ENCODE measurements around the gene FRMD4B.

FRMD4B gene

DNA sequence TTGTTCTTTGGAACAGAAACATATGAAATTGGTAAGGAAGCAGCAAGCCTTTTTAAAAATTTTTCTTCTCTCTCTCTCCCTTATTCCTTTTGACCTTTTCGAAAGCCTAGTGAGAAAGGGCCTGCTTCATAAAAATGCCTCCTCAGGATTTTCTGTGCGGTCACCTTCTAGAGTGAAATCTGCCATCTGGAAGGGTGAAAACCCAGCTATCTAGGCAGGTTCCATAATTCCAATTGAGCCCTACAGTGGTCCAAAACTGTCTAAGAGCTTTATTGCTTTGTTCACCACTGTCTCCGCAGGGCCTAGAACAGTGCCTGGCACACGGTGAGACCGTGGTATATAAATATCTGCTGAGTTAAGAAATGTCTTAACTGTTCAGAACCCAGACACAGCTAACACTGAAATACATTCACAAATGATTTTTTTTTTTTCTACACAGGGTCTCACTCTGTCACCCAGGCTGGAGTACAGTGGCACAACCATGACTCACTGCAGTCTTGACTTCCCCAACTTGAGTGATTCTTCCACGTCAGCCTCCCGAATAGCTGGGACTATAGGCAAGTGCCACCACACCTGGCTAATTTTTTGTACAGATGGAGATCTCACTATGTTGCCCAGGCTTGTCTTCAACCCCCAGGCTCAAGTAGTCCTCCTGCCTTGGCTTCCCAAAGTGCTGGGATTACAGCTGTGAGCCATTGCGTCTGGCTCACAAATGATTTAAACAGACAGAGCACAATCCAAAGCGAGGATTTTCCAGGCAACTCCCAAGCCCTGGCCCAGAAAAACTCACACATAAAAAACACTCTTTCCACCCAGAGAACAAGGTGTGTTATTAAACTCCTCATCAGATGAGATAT is 64.4 kb downstream of the FRMD4B start:
- DNase-seq = no peak

DNA sequence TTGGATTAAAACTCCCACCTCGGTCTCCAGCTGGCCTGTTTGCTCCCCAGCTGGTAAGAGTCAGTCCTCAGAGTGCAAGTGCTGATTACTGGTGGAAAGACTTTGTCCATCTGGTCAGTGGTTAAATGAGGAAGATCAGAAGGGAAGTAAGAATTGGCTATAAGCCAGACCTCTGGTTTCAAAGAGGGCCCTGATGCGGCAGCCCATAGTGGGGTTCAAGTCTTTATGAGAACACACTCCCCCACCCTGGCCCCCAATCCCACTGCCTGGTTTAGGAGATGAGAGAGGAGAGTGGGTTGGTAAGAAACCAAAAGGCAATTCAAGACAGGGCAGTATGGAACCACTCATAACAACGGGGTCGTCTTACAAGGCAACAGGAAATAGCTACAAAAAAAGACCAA is 65.0 kb downstream of the FRMD4B start:
- no peak for DNase-seq

DNA sequence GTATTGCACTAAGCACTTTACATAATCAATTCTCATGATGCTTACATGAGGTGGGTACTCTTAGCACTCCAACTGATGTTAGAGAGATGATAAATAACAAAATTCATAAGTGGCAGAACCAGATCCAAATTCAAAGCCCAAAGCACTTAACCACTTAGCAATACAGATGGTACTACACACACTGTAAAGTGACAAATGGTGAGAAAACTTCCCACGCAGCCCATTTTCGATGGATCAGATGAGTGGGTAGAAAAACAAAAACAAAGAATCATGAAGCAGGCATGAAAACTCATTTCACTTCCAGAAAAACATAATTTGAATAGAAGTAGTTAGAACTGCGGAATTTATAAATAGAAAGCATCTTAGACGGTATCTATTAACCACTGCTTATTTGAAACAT is 66.2 kb downstream of the FRMD4B start:
- no peak for DNase-seq

DNA sequence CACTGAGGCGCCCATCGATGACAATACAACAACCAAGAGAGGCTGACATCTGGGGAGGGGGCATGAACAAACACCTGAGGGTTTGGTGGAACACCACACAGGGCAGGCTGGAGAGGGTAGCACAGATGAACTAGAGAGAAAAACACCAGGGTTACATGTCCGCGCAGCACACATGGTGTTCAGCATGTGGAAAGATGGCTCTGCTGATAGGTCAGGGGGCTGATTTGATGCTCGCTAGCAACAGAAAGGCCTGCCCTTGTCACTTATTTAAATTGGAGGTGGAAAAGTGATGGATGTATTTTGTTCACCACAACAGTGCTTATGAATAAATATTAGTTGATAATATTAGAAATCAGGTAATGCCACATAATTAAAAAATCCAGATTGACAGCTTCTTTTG is 67.5 kb downstream of the FRMD4B start:
- no peak for DNase-seq

DNA sequence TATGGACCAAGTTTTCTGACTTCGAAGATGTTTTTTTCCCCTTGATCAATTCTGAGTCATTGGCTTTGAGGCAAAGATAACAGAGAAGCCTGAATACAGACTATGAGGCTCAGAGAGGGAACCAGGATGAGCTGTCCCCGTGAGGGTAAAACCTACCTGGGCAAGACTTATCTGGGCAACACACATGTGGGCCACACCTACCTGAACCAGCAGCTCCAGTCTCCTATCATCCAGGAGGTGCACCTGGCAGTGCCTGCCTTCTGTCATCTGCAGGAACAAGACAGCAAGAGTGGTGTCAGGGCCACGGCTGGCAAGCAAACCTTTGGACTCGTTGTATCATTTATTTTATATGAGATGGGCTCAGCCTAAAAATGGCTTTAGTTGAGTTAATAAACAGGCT is 72.6 kb downstream of the FRMD4B start:
- DNase-seq = no peak

DNA sequence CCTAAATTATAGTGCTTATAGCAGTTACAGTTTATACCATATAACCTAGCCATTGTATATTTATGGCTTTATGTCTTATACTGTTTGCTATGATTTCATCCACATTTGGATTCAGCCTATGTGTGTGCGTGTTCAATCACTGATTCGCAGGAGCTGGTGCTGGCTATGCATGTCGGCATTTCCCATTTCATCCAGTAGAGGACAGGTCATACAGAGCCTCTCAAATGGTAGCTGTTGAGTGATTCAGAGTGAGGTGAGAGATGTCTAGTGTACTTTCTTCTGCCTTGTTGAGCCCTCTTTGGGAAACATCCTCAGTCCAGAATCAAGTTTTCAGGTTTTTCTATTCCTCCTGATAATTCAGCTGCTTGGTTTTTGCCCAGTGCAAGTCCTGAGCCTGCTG is 76.1 kb downstream of the FRMD4B start:
- DNase-seq = no peak

DNA sequence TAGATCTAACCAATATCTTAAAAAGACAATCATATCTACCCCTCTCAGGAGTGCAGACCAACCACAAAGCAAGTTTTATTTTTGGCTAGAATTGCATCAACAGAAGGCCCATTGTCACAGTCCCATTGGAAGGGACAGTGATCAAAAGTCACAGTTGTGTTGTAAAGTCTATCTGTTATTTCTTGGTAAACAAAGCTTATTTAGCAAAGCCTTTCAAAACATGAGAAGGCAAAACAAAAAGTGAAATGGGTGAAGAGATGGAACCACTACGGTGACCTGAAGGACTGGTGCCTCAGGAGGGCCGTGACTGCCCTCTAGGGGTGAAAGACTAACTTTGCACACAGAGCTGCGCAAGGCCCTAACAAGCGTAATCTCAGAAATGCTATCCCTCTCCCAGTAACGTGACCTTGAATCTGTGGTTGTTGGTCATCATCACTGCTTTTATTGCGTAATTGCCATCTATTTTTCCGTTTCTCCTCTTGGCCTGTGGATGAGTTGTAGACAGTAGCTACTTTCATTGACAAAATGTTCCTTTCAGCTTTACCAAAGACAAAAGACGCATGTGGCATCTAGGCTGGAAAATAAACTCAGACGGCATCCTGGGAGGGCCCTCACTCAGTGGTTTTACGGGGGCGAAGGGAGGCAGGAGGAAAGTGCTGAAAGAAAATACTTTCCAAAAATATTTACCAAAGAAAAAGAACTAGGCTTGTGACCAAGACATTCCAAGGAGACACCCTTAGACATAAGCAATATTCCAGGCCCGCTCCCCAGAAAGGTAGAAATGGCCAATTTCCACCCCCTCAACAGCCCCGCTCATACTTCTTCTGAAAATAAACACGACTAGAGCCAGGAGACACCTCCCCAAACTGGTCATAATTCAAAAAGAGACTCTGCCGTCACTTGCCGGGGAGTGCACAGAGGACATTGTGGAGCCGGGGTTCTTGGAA is 79.4 kb downstream of the FRMD4B start:
- peak; percentile 78 for DNase-seq

DNA sequence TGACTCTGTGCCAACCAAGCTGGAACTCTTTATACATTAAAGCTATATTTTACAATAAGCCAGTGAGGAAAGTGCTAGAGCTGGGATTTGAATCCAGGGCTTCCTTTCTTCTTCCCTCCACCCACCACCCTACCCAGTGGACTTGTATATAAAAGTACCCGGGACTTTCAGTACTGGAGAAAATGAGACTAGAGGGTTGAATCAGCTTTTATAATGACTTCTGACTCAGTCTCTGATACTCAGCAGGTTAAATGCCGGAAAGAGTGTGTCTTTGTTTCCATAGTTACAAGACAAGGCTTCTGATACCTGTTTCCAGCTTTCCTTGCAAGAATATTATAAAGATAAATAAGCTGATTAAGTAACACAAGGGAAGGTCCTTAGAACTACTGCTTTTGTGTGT is 80.9 kb downstream of the FRMD4B start:
- DNase-seq = no peak

DNA sequence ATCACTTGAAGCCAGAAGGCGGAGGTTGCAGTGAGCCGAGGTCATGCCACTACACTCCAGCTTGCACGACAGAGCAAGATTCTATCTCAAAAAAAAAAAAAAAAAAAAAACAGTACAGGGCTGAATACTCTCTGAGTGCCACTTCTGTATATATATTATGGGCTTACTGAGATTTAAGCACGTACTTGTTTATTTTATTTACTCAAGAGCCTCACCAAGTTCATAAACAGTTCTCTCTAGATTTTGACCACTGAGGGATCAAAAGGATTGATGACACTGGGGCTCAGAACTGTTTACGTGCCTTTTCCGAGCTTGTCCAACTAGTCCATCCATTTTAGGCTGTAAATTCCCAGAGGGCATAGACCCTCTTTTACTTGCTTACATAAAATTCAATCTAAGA is 81.5 kb downstream of the FRMD4B start:
- peak; percentile 19 for DNase-seq

DNA sequence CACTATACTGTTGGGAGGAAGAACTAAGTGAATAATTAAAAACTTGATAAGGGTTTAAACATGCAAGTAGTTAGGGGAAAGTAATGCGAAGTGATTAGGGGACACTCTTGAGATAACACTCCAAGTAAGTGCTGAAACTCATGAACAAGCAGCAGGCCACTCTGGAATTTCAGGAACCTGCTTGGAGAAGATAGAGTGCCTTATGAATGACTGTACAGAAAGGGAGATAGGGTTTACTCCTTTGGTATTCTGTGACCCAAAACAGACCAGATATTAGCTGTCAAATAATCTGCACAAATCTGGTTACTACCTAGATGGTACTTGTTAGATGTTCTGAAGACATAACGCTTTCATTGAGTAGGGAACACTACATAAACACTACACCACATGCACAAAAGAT is 85.6 kb downstream of the FRMD4B start:
- DNase-seq = no peak

DNA sequence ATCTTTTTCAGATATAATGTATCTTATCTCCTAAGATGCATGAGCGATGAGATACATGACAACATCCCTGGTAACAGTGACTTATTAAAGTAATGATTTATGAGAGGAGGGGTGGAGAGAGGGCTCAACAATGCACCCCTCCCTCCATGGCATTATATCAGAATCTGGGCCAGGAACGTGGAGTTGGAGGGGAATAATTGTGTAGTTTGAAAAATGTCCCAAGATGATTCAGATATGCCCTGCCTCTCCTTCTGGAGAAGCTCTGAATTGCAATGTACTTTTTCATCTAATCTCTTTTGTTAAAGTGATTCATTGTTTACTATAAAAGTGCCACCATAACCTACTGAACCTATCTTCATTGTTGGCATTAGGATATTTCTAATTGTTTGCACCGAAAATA is 86.5 kb downstream of the FRMD4B start:
- no peak for DNase-seq

DNA sequence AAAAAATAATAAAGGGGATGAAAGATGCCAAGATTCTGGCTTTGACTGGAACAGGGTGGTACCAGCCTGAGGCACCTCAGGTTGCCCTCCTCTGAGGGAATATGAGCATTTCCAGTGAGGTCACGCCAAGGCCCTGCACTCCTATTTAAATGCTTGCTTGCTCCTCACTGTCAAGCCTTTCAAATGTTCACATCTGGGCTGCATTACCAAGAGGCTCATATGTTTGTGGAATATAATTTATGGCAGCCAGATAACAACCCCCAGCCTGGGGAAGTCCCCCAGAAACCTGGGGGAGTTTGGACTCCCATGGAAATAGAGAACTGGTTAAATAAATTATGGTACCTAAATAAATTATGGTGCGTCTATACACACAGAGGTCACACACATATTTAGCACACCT is 88.4 kb downstream of the FRMD4B start:
- no peak for DNase-seq

DNA sequence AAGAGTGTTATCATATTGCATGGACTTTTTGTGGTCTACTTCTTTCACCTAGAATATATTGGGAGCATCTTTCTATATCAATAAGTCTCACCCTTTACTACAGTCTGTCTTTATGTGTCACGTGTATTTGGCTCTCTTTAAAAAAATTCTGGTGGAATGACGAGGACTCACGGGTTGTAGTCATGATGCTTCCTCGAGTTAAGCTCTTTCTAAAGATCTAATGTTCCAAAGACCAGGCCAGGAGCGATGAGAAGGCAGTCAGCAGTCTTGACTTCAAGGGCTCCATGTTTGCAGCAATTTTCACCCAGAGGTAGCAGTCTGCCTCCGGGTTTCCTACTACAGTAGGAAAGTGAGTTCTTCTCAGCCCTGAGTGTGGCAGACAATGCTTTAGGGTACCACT is 88.9 kb downstream of the FRMD4B start:
- DNase-seq = no peak

DNA sequence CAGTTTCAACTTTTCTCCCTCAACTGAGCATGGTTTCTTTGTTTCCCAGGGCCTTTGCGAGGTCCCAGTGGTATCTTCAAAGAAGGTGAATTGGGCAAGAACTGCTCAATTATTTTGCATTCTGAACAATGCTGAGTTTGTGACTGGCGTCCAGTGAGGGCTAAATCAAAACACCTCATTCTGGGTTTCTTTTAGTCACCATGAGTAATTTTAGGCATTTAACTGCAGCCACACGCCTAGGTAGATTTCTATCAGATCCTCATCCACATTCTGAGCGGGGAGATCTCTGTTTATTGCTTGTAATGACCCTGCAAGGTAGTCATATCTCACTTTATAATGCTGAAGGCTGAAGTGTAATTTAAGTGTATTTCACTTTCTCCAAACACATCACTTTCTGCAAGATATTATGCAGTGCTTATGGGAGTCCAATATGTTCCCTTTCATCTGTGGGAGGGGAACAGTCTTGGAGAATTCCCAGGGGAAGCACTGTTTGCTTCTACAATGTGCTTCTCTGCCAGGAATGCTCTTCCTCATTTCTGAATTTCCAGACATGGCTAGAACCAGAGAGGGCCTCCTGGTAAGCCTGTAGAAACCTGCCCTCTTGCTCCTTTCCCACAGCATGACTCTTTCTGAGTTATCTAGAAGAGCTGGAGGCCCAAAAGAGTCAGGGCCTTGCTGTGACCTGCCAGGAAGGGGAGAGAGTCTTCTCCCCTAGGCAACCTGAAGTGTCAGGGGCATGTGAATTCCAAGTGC is 91.7 kb downstream of the FRMD4B start:
- no peak for DNase-seq

DNA sequence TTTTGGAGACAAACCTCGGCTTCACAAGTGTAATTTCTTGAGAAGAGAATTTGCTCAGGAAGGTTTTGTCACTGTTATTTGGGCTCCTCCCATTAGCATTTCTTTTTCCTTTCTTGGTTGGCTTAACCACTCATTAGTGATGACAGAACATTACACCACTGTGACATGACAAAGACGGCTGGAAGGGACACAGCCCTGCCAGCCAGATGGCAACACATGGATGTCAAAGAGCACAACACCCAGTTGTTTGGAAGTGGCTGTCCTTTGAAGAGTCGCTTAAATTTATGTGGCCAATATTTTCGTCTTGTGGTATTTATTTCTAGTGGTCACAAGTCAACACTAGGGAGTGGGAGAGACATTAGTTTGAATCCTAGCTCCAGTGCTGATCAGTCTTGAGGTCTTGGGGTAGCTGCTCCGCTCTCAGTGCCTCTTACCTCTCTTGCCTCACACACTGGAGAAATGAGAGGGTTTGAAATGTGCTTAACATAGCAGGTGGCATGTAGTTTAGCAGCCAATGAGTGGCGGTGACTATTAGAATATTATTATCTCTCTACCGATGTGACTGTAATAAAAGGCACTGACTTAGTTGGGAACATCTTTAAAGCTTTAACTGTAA is 92.8 kb downstream of the FRMD4B start:
- DNase-seq = no peak

DNA sequence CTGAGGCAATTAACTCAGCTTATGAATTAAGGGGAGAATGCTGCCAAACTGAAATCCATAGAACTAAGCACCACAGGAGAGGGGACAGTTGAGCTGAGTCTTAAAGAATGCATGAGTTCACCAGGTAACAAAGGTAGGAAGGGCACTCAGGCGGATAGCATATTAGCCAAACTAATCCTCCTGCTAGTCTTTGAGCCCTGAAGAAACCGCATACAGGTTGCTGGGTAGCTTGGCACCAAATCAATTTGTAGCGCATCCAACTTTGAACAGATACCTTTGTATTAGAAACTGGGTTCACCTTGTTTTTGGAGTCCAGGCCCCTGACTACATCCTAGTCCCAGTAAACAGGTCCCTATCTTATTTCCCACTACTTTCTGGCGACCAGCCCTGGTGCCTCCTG is 93.7 kb downstream of the FRMD4B start:
- no peak for DNase-seq

DNA sequence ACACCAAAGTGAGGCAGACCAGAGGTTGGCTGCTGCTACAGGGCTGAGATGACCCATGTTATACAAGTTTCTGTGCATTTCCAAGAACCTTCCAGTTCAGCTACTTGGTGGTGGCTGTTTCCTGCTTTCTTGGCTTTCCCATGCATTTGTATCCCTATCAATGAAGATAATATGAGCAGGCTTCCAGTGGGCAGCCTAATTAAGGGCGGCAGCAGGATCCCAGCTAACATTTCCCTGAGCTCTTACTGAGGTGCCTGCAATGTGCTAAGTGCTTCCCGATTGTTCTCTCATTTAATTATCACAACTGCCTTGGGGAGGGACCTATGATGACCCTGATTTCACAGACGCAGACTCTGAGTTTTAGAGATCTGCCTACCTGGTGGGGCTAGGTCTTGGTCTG is 95.5 kb downstream of the FRMD4B start:
- DNase-seq = no peak

DNA sequence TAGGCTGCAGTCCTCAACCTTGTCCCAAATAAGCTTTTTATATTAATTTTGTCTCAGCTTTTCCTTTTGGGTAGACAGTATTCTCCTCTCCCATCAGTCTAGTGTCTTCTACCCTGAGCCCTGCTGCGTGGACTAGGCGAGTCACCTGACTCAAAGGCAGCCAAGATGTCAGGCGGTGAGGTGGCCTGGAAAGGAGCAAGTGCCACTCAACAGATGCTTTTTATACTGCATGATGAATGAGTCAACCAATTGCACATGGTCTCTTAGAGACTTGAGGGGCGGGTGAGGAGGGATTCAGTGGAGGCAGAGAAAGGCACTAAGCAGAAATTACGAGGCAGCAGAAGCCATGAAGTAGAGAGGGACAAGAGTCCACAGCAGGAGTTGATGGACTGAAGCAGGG is 95.9 kb downstream of the FRMD4B start:
- DNase-seq = no peak

DNA sequence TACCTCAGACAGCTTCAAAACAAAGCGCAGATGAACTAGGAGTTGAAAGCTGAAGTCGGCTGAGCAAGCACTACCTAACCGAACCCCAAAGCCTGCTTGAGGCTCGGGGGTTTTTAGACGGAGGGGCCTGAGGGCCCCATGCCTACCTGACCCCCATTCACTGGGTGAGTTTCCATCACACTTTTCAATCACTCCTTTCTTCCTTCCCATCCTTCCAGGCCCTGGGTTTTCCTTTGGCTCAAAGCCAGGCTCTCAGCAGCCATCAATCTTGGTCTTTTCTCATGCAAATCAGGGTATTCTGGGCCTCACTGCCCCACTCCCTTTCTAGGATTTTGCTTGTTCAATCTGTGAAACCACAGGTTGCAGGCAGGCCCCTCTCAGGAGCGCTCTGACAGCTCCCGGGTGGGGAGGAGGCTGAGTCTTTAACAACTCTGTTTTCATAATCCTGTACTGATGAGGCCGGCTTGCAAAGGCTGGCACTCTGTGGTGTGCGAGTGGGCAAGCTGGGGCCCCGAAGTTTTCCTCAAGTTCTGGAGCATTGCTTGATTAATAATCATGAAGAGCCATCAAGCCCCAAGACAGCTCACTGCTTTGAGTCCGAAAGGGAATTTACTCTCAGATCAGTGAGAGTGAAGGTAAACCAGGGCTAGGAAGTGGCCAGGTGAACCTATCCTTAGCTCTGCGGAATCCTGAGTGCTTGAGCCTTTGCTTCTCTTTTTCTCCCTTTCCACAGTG is 97.6 kb downstream of the FRMD4B start:
- peak; percentile 66 for DNase-seq

DNA sequence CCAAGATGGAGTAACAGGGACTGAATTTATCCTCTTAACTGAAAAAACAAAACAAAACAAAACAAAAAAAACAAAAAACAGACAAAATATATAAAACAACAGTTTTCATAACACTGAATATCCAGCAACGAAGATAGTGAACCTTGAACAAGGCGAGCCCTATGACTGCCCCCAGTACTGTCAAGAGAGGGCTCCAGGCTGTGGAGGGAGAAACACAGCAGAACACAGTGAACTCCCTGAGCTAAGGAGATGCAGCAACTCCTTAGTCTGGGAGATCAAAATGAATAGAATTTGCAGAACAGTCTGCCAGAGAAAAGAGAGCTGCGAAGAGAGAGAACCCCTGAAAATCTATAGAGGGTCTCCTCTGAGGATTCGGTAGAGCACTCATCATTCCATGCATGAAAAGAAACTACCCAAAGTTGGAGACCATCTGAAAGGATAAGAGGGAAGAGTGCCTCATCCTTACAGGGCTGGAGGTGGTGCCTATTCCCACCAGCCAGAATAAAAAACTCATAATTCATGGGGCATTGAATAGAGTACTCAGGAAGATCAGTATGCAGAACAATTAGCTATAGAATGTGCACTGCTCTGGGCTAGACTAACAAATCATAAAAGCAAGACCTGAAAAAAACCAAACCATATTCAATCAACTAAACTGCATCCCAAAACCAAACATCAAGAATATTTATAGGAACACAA is 101.8 kb downstream of the FRMD4B start:
- no peak for DNase-seq

DNA sequence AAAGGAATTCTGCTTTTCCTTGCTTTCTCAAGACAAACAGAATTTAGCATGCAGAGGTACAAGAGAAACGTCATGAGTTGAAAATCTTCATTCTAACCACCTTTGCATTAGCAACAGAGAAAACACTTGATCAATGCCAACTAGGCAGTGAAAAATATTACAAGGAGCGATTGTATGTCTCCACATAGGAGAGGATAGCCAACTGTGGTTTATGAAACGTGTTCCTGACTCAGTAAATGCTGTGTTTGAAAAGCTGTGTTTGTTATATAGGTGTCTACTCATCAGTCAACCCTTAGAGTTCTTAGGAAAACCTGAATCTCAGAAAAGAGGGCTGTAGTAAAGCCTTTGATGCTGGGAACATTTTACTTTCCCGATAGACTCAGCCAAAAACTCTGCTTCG is 102.4 kb downstream of the FRMD4B start:
- DNase-seq = no peak

DNA sequence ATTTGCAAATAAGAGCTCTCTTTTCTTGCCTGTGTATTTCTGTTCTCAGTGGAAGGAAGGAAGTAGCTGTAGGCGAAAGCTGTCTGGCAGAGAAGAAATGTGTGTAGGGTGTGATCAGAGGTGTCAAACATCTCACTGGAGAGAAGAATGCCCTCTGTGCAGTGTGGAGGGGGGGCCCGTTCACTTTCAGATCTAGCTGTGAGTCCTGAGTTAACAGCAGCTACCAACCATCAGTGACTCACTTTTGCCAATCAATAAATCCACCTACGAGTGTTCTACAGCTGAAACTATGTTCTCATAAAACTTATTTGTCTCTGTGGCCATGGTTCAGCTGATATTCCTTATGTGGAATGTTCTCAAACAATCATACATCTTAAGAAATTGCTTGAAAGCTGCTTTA is 103.7 kb downstream of the FRMD4B start:
- DNase-seq = peak; percentile 83

Data from activated CD8-positive, alpha-beta memory T cell treated with anti-CD3 and anti-CD28 coated beads for 24 hours (primary cell).